ENCODE data around the gene MSH5.

The MSH5 gene

DNA sequence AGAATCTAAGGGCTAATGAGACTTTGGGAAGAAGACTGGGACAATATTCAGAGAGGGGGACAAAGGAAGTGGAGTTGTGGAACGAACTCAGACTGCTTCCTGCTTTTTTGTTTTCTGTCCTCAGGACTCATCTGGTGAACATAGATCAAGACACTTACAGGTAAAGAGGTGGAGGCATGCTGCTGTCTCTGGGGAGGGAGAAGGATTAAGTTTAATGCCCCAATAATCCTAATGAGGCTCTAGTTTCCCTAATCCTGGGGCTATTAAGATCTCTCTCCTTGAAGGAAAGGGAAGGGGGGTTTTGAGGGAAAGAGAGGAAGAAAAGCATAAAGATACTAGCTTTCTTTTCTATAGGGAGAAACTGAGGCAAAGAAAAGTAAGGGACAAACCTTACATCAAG is 4.6 kb downstream of the MSH5 start:
- Histone ChIP-seq H3K36me3 (ENCODE audit: insufficient read depth, low read length) (no peaks in the 10 kb centered on the region), H3K9me3 (ENCODE audit: insufficient read depth, low read depth, low read length) (no peaks in the 10 kb centered on the region), H3K4me1 (ENCODE audit: insufficient read depth, low read length, poor library complexity, severe bottlenecking) (peaks cover 26% of the 10 kb centered on the region), H2AFZ (ENCODE audit: low read length) (no peak overlapping the region), H3F3A (ENCODE audit: low read depth) (no peaks in the 10 kb centered on the region), H4K20me1 (ENCODE audit: insufficient read depth, low read length, poor library complexity, severe bottlenecking) (no peaks in the 10 kb centered on the region), H3K9ac (ENCODE audit: low read depth, low read length, poor library complexity, severe bottlenecking) (no peak overlapping the region), H3K79me2 (ENCODE audit: insufficient read depth, low read length) (peaks cover 22% of the 10 kb centered on the region), H3K4me2 (ENCODE audit: low read depth, low read length, poor library complexity, severe bottlenecking) (no peak overlapping the region), H3K4me3 (ENCODE audit: low read length, poor library complexity, severe bottlenecking) (no peak overlapping the region), H3K27me3 (ENCODE audit: insufficient read depth, low read length, poor library complexity, severe bottlenecking) (no peaks in the 10 kb centered on the region), H3K9me2 (replicated peaks; ENCODE audit: low read depth, low read length) (no peaks in the 10 kb centered on the region)
- TF ChIP-seq CTCF (conservative IDR thresholded peaks at IDR 0.05; ENCODE audit: low read length) (no peak), EZH2phosphoT487 (IDR thresholded peaks at IDR 0.05; ENCODE audit: borderline replicate concordance) (no peak)

DNA sequence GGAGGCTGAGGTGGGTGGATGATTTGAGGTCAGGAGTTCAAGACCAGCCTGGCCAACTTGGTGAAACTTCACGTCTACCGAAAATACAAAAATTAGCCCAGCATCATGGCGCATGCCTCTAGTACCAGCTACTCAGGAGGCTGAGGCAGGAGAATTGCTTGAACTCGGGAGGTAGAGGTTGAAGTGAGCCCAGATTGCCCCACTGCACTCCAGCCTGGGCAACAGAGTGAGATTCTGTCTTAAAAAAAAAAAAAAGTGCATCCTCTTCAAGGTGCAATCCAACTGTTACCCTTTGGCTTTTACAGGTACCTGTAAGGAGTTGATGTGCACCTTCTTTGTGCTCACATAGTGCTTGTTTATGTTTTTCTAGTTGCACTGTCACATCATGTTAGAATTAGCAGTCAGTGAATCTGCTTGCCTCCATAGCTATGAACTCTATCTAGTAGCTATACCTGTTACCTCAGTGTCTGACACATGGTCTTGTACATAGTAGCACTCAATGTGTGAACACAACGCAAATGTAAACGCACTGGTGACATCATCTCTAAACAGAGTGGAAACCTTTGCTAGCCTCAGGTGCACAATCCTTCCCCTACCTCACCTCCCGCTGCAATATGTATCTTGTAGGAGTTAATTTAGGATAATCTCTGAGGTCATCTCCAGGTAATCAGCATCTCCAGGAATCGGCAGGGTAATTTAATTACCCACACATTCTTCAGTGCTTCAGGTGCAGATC is 9.7 kb downstream of the MSH5 start:
- no peaks in the 10 kb centered on the region for H3K4me1 ChIP-seq (ENCODE audit: insufficient read depth, low read length, poor library complexity, severe bottlenecking)
- no peak overlapping the region for H3K9ac ChIP-seq (ENCODE audit: low read depth, low read length, poor library complexity, severe bottlenecking)
- H3K27me3 ChIP-seq (ENCODE audit: insufficient read depth, low read length, poor library complexity, severe bottlenecking) = no peaks in the 10 kb centered on the region
- no peaks in the 10 kb centered on the region for H3K36me3 ChIP-seq (ENCODE audit: insufficient read depth, low read length)
- H4K20me1 ChIP-seq (ENCODE audit: insufficient read depth, low read length, poor library complexity, severe bottlenecking) = no peaks in the 10 kb centered on the region
- no peaks in the 10 kb centered on the region for H3K9me2 ChIP-seq (replicated peaks; ENCODE audit: low read depth, low read length)
- H3F3A ChIP-seq (ENCODE audit: low read depth) = no peaks in the 10 kb centered on the region
- no peak for TF ChIP-seq CTCF (conservative IDR thresholded peaks at IDR 0.05; ENCODE audit: low read length)
- TF ChIP-seq EZH2phosphoT487 (IDR thresholded peaks at IDR 0.05; ENCODE audit: borderline replicate concordance) = no peak
- no peak overlapping the region for H3K4me3 ChIP-seq (ENCODE audit: low read length, poor library complexity, severe bottlenecking)
- no peak overlapping the region for H3K4me2 ChIP-seq (ENCODE audit: low read depth, low read length, poor library complexity, severe bottlenecking)
- H3K9me3 ChIP-seq (ENCODE audit: insufficient read depth, low read depth, low read length) = no peaks in the 10 kb centered on the region
- no peaks in the 10 kb centered on the region for H3K79me2 ChIP-seq (ENCODE audit: insufficient read depth, low read length)
- H2AFZ ChIP-seq (ENCODE audit: low read length) = no peak overlapping the region

DNA sequence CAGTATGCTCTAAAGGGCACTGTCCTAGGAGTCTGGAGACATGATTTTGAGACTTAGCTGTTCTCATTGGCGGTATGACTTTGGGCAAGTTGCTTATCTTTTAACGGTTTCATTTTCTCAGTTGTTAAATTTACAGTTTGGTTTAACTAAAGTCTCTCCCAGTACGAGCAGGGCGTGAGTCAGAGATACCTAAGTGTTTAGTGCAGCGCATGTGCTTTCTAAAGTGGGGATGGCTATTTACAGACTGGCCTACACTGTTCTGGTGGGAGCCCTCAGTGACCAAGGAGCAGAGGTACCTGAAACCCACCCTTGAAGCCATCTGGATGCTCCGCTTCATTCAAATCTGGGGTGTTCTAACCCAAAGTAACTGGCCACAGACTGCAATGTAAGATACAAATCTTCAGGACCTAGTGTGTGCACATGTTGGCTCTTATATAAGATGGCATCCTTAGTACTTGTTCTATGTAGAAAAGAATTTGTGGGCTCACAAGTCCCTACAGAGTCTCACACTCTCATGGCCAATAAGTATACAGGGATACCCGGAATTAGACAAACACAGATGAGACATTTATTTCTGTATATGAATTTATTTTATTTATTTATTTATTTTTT is 10.7 kb downstream of the MSH5 start:
- TF ChIP-seq CTCF (conservative IDR thresholded peaks at IDR 0.05; ENCODE audit: low read length) (no peak), EZH2phosphoT487 (IDR thresholded peaks at IDR 0.05; ENCODE audit: borderline replicate concordance) (no peak)
- no peaks in the 10 kb centered on the region for H3K27me3 ChIP-seq (ENCODE audit: insufficient read depth, low read length, poor library complexity, severe bottlenecking)
- no peaks in the 10 kb centered on the region for H3F3A ChIP-seq (ENCODE audit: low read depth)
- no peaks in the 10 kb centered on the region for H3K79me2 ChIP-seq (ENCODE audit: insufficient read depth, low read length)
- no peaks in the 10 kb centered on the region for H3K36me3 ChIP-seq (ENCODE audit: insufficient read depth, low read length)
- H2AFZ ChIP-seq (ENCODE audit: low read length) = no peak overlapping the region
- no peak overlapping the region for H3K4me3 ChIP-seq (ENCODE audit: low read length, poor library complexity, severe bottlenecking)
- H3K4me1 ChIP-seq (ENCODE audit: insufficient read depth, low read length, poor library complexity, severe bottlenecking) = no peaks in the 10 kb centered on the region
- H3K4me2 ChIP-seq (ENCODE audit: low read depth, low read length, poor library complexity, severe bottlenecking) = no peak overlapping the region
- H3K9me3 ChIP-seq (ENCODE audit: insufficient read depth, low read depth, low read length) = no peaks in the 10 kb centered on the region
- no peak overlapping the region for H3K9ac ChIP-seq (ENCODE audit: low read depth, low read length, poor library complexity, severe bottlenecking)
- H4K20me1 ChIP-seq (ENCODE audit: insufficient read depth, low read length, poor library complexity, severe bottlenecking) = no peaks in the 10 kb centered on the region
- H3K9me2 ChIP-seq (replicated peaks; ENCODE audit: low read depth, low read length) = no peaks in the 10 kb centered on the region

Measured in Loucy (cell line).